ENCODE results near the gene PRCP. TPM values are rescaled to one million over a fixed set of nuclear protein-coding genes. Genes with fewer than 3 reads are reported as not detected.

PRCP gene
- total RNA-seq, 1 experiment from 2014 or later = 24.0 TPM

DNA sequence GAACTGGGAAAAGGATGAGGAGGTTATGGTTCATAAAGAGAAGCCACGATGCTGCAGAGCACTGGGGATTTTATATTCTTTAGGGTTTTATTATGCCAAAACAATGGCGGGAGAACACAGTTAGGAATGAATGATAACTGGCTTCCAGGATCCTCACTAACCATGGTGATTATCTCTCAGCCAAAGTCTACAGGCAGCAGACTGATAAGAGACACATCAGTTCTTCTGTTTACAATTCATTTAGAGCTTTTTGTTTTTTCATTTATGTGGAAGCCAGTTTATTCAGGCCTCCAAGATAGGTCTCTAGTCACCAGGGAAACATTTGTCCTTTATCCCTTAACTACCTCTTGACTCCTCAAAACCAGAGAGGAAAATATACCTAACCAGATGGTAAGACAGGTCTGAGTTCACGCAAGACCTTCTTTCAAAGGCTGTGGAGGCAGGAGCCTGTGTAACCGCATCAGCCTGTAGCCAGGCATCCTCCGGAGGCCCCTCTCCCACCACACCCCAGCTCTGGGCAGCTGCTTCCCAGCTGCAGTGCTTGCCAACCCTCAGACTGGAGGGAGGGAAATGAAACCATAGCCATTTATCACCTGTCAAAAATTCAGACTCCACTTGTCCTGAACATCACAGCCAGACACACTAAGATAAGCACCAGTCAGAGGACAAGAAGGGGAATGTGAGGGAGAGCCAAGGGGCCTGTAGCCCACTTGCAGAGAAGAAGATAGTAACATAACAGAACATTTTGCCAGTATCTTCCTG is 109.3 kb downstream of the PRCP start:
- Histone ChIP-seq H3K9me3 (no peaks in the 10 kb centered on the region), H3K4me3 (no peak overlapping the region), H3K27me3 (no peaks in the 10 kb centered on the region), H3K36me3 (no peaks in the 10 kb centered on the region)
- DNase-seq = no peak

DNA sequence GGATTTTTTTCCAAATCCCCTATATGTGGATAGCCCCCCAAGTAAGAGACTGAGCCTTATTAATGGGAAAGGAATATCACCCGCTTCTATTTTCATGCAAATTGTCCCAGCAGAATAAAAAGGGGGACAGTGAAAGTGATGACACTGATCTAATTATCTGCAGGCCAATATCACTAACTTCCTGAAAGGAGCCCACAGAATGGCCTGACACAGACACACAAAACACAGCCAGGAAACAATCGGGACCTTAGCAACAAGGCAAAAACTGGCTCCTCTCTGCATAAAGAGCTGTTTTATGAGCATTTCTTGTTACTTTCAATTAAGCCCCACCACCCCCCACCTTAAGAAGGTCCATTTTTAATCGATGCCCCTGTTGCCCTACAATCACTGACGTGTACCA is 112.2 kb downstream of the PRCP start:
- Histone ChIP-seq H3K4me3 (no peak overlapping the region), H3K36me3 (no peaks in the 10 kb centered on the region), H3K27me3 (no peaks in the 10 kb centered on the region), H3K9me3 (no peaks in the 10 kb centered on the region)
- DNase-seq = no peak

- no peak overlapping the region for H3K4me3 ChIP-seq
- H3K36me3 ChIP-seq = no peaks in the 10 kb centered on the region
- peaks cover 3% of the 10 kb centered on the region; the same call in 1 of the 2 replicates for H3K9me3 ChIP-seq
- DNase-seq = no peak
- no peaks in the 10 kb centered on the region for H3K27me3 ChIP-seq
Observed at GRCh38 chr11:82786836-82787235, 113.4 kb downstream of the PRCP start.

DNA sequence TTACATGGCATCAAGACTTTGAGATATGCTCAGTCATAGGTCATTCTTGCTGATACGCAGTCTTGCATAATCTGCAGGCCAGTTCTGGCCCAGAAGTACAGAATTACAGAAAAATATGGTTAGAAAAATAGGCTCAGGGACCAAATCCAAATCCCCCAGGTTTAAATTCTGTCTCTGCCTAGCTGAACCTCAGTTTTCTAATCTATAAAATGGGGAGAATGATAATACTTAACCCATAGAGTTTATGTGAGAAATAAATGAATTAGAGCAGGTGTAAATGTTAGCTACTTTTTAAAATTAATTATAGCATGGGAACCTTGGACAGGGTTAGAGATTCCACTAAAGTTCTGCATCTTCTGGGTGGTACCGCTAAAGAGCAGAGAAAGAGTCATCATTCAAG is 114.2 kb downstream of the PRCP start:
- DNase-seq = no peak
- Histone ChIP-seq H3K9me3 (peaks cover 3% of the 10 kb centered on the region; the same call in 1 of the 2 replicates), H3K4me3 (no peak overlapping the region), H3K36me3 (no peaks in the 10 kb centered on the region), H3K27me3 (no peaks in the 10 kb centered on the region)

DNA sequence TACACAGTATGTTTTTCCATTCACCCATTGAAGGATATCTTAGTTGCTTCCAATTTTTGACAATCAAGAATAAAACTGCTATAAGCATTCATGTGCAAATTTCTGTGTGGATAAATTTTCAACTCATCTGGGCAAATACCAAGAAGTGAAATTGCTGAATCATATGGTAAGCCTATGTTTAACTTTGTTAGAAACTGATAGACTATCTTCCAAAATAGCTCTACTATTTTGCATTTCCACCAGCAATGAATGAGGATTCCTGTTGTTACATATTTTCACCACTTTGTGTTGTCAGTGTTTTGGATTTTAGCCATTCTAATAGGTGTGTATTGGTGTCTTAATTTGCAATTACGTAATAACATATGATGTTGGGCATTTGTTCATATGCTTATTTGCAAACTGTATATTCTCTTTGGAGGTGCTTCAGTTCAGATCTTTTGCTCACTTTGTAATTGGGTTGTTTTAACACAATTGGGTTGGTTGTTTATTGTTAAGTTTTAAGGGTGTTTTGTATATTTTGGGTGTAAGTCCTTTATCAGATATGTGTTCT is 117.3 kb downstream of the PRCP start:
- peaks cover 3% of the 10 kb centered on the region; the same call in 1 of the 2 replicates for H3K9me3 ChIP-seq
- no peaks in the 10 kb centered on the region for H3K36me3 ChIP-seq
- H3K27me3 ChIP-seq = no peaks in the 10 kb centered on the region
- no peak overlapping the region for H3K4me3 ChIP-seq
- no peak for DNase-seq

GRCh38 chr11:82778776-82779175 is 121.5 kb downstream of the PRCP start:
- no peak overlapping the region for H3K4me3 ChIP-seq
- peaks cover 3% of the 10 kb centered on the region; the same call in 1 of the 2 replicates for H3K9me3 ChIP-seq
- no peak for DNase-seq
- H3K36me3 ChIP-seq = no peaks in the 10 kb centered on the region
- H3K27me3 ChIP-seq = no peaks in the 10 kb centered on the region

DNA sequence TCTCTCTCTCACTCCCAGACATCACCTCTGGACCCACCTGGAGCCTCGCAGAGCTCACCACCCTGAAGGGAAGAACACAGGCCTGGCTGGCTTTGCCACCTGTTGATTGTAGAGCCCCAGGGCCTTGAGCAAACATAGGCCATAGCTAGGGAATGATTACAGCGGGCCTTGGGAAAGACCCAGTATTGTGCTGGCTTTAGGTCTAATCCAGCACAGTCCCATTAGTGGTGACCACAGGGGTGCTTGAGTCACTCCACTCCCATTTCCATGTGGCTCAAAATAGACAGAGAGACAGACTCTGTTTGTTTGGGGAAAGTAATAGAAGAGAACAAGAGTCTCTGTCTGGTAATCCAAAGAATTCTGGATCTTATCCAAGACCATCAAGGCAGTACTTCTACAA is 123.9 kb downstream of the PRCP start:
- H3K27me3 ChIP-seq = no peaks in the 10 kb centered on the region
- H3K9me3 ChIP-seq = no peaks in the 10 kb centered on the region
- no peak overlapping the region for H3K4me3 ChIP-seq
- no peak for DNase-seq
- no peaks in the 10 kb centered on the region for H3K36me3 ChIP-seq

DNA sequence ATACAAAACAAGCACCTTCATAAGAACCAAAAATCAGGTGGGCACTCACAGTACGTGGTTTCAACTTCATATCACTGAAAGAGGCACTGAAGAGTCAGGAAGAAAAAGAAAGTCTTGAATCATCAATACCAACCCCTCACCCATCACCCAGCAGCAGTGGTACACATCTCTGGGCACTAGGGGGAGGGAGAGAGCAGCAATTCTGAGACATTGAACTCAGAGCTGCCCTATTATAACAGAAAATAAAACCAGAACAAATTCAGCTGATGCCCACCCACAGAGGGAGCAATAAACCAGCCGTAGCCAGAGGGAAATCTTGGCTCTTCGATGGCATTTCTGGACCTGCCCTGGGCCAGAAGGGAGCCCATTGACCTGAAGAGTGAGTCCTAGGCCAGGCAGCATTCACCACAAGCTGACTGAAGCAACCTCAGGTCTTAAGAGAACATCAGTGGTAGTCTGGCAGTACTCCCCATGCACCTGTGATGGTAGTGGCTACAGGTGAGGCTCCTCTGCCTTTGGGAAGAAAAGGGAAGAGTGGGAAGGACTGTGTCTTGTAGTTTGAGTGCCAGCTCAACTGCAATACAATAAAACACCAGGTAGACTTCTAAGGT is 124.4 kb downstream of the PRCP start:
- peak; percentile 41 for DNase-seq
- Histone ChIP-seq H3K4me3 (no peak overlapping the region), H3K27me3 (no peaks in the 10 kb centered on the region), H3K9me3 (no peaks in the 10 kb centered on the region), H3K36me3 (no peaks in the 10 kb centered on the region)

- Histone ChIP-seq H3K27me3 (no peaks in the 10 kb centered on the region), H3K9me3 (no peaks in the 10 kb centered on the region), H3K36me3 (no peaks in the 10 kb centered on the region), H3K4me3 (no peak overlapping the region)
- DNase-seq = no peak
Observed at GRCh38 chr11:82775218-82775617, 125.0 kb downstream of the PRCP start.

Other genes starting within 250 kb of the PRCP start
- not detected in 2 replicates for gene FAM181B, start 166.6 kb downstream of the PRCP start, total RNA-seq (2014; rRNA removed; shearing (Covaris generic); ENCODE audit: low replicate concordance)
- 9.2 and 10.3 TPM in 2 replicates for gene DDIAS, start 1.3 kb upstream of the PRCP start, total RNA-seq (2014; rRNA removed; shearing (Covaris generic); ENCODE audit: low replicate concordance)
- gene RAB30, start 171.5 kb upstream of the PRCP start, total RNA-seq (2014; rRNA removed; shearing (Covaris generic); ENCODE audit: low replicate concordance) = 4.0 and 6.1 TPM in 2 replicates